GM19099 (cell line): ENCODE results near the gene MYO9B.

Experiments
- POLR2A ChIP-seq: IDR thresholded peaks from 3 replicates; pipeline ENCODE4 v1.6.1; 2011; ENCODE audit warnings: low read depth; ENCODE audit not compliant: insufficient read length; ENCODE audit errors: extremely low read depth

The MYO9B gene

DNA sequence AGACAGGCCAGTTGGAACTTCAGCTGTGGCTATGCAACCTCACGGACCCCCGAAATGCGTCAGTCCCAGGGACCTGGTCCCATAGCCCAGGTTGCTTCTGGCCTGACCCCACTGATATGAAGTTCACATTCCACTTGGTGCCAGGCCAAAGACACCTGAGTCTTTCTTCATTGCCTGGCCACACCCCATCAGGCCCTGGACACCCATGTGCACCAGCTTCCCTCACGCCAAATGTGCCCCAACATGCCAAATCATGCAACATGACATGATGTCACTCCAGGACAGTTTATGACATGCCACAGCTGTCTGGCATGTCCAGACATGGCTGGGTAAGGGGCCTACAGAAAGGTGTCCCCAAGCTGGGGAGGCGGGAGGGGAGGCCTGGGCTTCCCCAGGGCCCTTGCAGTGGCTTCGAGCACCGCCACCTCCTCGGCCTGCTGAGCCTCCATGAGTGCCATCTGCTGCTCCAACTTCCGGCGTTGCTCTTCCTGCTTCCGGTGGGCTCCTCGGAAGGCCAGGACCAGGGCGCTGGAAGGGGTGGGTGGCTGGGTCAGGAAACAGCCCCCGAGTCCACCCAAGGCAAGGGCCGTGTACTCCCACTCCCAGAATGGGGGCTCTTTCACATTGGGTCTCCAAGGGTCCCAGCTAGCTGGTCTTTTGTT lies 174.4 kb downstream of the MYO9B start:
- TF ChIP-seq POLR2A = no peak

DNA sequence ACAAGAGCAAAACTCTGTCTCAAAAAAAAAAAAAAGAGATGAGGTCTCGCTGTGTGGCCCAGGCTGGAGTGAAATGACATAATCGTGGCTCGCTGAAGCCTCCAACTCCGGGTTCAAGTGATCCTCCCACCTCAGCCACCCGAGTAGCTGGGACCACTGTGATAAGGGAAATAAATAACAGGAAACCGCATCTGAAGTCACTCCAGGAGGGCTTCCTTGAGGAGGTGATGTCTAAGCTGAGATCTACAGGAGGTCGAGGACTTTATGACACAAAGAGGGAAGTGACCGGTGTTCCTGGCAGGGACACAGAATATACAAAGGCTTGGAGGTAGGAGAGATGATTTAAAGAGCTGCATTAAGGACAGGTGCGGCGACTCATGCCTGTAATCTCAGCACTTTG lies 179.1 kb downstream of the MYO9B start:
- TF ChIP-seq POLR2A = no peak

DNA sequence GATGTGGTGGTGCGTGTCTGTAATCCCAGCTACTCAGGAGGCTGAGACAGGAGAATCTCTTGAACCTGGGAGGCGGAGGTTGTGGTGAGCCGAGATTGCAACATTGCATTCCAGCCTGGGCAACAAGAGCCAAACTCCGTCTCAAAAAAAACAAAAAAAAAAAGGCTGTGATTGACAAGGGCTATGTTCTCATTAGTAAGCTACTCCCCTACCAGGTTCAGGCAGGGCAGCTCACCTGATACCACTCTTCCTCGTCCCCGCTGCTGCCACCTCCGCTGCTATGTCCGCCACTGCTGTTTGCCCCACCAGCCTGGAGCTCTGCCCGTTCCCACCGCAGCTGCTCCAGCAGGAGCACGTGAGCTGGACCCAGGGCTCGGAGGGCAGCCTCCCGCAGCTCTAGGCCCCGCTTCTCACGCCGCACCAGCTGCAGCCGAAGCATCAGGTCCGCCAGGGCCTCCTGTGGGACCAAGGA lies 179.6 kb downstream of the MYO9B start:
- no peak for TF ChIP-seq POLR2A

DNA sequence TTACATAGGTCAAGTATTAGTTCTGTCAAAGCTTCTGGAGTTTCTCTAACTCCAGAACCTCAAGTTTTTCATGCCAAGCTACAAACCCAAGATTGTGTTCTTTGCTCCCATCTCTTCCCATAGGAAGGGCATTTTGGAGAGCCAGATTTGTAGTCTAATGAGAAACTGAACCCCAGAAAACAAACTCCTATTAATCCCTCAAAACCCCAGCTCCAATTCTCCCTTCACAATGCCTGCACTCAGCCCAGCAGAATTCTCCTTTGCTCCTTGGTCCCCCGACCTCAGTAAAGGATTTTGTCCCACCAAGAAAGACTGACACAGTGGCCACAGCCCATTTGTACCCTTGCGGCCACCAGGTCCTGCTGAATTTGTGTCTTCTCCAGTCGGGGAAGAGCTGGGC lies 180.6 kb downstream of the MYO9B start:
- no peak for TF ChIP-seq POLR2A

DNA sequence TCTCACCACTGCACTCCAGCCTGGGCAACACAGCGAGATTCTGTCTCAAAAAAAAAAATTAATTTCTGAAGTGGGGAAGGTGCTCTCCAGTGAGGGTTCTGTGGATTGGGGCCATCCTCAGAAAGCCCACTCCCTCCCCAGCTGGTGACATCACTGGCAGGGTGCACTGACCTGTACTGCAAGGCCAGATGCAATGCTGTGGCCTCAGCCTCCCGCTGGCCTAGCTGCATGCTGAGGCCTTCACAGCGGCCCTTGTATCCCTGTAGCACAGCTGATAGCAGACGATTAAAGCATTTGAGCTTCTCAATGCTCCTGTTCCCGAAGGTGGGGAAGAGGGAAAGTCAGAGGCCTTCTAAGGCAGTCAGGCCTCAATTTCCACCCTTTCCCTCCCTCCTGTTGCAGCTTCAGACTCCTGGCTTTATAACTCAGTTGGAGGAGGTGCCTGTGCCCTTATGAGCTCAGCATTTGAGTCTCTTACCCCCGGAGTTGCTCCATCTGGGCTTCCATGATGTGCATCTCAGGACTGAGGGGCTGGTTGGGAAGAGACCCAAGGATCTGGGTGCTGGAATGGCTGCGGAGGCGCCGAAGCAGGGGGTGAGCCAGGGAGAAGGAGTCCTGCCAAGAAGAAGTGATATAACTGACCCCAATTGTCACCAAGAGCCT lies 183.7 kb downstream of the MYO9B start:
- no peak for TF ChIP-seq POLR2A

DNA sequence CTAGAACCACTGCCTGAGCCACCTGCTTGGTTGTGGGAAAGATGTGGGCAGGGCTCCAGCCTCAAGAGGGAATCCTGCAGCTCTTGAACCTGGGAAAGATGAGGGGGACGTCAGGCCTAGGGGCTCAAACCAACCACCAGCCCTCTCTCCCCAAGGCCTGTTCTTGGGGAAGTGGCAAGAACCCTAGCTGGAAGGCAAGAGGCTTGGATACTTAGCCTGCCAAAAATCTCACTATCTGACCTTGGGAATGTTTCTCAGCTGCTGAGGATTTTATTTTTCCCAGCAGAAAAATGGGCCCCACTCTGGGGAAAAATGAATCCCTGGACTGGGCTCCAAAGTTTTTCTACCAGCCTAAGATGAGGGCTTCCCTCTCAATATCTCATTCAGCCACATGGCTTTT lies 184.4 kb downstream of the MYO9B start:
- TF ChIP-seq POLR2A = no peak

DNA sequence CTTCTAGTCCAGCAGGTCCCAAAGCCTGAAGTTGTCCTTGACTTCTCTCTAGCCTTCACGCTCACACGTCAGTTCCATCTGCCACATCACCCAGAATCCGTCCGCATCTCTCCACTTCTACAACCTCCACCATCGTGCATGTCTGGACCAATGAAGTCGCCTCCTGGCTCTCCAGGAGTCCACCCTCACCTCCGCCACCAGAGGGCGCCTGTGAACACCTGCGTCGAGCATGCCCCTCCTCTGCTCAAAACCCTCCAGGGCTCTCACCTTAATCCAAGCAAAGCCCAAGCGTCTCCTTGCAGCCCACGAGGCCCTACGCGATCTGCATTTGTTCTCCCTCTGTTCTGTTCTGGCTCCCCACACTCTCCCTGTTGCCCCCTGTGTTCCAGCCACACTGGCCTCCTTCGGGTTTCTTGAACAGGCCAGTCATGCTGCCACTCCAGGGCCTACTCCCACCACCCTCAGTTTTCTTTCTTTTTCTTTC lies 185.3 kb downstream of the MYO9B start:
- no peak for TF ChIP-seq POLR2A

DNA sequence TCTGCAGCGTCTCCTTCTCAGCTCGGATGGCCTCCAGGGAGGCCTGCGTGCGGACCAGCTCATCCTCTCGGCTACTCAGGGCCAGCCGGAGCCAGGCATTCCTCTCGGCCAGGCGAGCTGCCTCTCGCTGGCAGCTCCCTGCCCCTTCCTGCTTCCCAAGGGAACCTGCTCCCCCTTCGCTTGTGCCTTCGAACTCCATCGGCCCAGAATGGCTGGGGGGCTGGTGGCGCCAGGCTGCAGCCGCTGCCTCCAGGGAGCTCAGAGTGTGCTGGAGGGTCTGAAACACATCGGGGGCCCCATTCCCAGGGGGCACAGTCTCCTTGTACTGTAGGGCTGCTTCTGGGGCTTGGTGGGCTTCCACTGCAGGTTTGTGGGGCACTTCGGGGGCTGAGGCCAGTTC lies 187.0 kb downstream of the MYO9B start:
- TF ChIP-seq POLR2A = no peak
